ACHN (cell line): ENCODE measurements around the gene SLC39A13.

Experiments
- DNase-seq: peaks from one replicate; pipeline ENCODE4 v3.0.0-alpha.2; 2015
- in situ Hi-C: cut with HindIII; loops from 2 replicates; pipeline ENCODE4 v1.10.0; 2017; ENCODE audit warnings: low sequenced_read_pairs, low pct_ligation_motif_present, low pct_unique_long_range_greater_than_20kb

SLC39A13 gene

DNA sequence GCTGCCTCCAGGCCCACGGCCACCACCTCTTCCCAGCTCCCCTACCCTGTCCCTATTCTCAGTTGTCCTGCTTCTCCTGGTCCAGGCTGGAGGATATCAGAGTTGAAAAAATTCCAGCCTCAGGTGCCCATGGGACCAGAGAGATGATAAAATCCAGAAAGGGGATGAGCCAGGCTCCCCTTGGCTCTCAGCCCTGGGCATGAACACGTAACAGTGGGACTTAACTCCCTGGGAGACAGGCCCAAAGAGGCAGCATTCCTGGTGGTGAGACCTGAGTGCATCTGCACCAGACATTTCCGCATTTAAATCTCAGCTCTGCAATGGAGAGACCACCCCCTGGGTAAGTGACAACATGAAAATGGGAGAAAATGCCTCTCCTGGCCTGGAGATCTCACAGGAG lies 10.4 kb upstream of the SLC39A13 start:
- in situ Hi-C loops = no loop called here
- no peak for DNase-seq

DNA sequence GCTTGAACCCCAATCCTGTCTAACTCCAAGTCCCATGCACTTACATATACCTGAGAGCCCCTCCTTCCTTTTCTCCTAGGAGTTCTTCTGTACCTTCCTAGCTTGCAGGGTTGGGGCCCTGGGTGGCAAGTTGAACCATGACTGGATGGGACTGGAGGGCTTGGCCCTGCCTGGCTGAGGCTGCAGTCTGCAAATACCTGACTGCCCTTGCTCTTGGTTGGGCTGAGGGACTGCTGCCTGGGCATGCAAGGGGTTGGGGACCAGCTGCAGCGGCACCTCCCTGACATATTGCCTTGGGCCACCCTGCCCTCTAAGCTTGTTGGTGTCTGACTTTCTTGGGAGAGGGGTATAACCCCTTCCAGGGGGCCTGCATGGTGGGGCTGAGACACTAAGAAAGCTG lies 9.8 kb upstream of the SLC39A13 start:
- in situ Hi-C loops = no loop called here
- no peak for DNase-seq

DNA sequence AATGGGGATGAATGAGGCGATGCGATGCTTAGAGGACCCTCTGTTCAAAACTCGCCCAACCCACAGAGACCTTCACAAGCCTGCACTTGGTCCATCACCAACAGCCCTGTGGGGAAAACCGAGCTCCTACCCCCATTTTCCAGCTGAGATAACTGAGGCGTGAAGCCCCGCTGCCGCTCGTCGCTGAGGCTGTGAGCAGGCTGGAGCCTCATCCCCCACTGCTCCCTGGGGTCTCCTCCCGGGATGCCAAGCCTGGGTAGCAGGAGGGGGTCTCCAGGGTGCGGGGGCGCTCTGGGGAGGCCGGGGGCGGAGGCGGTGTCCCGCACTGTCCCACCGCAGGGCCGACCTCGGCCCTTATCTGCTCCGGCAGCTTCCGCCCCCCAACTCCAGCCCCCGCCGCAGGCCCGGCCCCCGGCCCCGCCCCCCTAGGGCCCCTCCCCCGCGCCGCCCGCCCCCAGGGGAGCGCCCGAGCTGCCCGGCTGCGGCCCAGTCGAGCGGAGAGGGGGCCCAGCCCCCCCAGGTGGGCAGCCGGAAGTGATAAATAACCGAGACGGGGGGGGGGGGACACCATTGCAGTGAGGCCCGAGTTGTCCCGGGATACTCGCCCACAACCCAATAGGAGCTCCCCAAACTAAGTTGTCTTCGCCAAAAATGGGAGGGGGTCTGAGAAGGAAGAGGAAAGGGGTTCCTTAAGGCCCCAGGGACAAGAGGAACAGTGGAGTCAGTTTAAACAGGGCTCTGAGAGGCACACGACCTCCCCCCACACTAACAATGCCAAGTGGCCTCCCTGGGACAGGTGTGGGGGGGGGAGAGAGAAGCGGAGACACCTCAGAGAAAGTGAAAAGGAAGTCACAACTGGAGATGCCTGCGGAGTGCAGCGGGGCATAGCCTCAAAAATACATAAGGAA lies 8.3 kb upstream of the SLC39A13 start:
- in situ Hi-C loops = no loop called here
- DNase-seq = no peak

DNA sequence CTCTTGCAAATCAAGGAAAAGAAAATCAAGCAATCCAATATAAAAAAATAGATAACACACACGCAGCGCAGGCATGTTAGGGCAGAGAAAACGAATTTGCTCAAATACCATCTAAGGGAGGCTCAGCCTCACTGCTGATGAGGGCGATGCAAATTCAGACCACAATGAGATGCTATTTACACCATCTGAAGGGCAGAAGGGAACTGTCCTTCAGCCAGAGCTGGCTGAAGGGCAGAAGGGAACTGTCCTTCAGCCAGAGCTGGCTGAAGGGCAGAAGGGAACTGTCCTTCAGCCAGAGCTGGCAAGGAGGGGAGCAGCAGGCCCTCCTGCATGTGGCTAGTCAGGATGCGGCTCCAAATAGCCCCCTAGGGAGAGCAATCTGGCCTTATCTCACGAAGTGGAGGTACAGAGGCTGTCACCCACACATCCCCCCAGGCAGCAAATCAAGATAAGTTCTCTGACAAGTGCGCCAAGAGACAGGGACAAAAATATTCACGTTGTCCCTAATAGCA lies 7.6 kb upstream of the SLC39A13 start:
- in situ Hi-C loops = no loop called here
- DNase-seq = no peak

- DNase-seq = no peak
Measured at GRCh38 chr11:47403135-47403534, 5.3 kb upstream of the SLC39A13 start.

GRCh38 chr11:47403571-47403970 lies 4.8 kb upstream of the SLC39A13 start:
- DNase-seq = no peak
- in situ Hi-C loops = no loop called here

More at GRCh38 chr11:47403135-47403534, 5.3 kb upstream of the SLC39A13 start:
- in situ Hi-C loops = no loop called here

DNA sequence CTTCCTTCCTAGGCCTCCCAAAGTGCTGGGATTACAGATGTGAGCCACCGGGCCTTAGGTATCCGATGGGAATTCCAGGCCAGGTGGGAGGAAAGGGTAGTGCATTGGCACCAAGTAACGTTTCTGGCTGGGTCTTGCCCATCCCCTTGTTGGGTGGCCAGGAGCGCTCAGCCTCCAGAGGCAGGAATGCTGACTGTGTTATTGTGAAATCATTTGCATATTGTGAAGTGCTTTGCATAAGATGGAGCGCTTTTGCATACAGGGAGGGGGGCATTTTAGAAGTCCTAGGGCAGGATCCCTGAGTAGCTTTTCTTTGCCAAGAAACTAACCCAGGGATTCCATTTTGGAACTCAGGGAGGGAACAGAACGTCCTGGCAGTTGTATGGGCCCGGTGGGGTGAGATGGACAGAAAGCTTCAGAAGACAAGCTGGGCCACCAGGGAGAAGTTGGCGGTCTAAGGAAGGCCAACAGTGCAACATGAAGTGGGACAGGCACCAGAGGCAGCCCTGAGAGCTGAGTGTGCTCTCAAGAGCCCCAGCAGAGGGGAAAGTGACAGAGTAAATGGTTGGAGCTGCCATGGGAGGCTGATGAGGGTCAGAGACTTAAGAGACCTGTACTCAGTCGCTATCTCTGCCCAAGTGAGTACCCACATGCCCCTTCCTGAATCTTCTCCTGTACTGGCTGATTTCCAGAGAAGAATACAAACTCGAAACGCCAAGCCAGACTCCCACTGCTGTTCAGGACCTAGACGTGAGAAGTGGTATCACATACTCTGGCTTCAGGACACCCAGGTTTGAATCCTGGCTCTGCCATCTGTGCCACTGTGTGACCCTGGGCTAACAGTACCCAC lies 1.3 kb upstream of the SLC39A13 start:
- no peak for DNase-seq
- in situ Hi-C loops = no loop called here

DNA sequence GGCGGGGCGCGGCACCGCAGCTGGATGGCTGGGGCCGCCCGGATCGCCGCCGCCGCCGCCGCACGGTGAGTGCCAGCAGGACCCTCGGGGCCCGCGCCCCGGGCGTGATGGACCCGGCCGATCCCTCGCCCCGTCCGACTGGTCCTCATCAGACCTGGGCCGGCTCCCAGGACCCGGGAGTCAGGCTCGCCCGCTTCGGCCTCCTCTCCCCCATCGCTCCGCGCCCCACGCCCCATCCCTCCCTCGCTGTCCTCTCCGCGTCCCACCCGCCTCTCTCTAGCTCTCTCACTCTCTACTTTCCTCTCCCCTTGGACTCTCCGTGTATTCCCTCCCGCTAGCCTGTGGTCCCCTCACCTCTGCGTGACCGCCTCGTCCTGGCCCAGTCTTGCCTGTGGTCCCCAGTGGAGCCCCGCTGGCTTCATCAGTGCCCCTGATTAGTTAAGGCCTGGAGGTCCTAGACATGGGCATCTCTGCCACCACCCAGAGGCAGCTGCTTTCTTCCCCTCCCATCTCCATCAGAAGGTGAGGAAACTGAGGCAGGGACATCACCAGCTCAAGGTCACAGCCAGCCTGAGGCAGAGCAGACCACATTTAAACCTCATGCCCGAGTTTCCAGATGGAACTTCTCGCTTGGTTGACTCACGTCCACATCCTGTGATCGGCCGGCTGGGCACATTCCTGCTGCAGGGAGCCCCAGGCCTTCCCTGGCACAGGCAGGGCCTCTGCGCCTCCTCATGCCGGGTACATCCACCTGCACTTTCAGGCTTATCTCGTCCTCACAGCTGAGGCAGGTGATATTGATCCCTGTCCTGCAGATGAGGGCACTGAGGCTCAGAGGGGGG lies 429 bp downstream of the SLC39A13 start:
- peak; percentile 85 for DNase-seq
- in situ Hi-C loops = no loop called here

GRCh38 chr11:47409440-47410369 lies 1.3 kb downstream of the SLC39A13 start:
- no peak for DNase-seq
- in situ Hi-C loops = no loop called here

GRCh38 chr11:47410370-47411264 lies 2.2 kb downstream of the SLC39A13 start:
- DNase-seq = no peak
- in situ Hi-C loops = no loop called here

- in situ Hi-C loops = no loop called here
- DNase-seq = peak; percentile 46
Measured at GRCh38 chr11:47411884-47412746, 3.7 kb downstream of the SLC39A13 start.

DNA sequence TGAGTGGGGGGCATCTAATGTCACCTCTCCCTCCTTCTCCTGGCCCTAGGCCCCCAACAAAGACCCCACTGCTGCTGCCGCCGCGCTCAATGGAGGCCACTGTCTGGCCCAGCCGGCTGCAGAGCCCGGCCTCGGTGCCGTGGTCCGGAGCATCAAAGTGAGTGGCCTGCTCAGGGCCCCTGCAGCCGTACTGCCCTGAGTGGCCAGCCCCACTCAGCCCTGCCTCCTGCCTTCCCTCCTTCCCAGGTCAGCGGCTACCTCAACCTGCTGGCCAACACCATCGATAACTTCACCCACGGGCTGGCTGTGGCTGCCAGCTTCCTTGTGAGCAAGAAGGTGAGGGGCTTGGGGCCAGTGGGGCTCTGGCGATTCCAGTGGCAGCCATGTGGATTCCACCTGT lies 5.0 kb downstream of the SLC39A13 start:
- in situ Hi-C loops = no loop called here
- DNase-seq = no peak

DNA sequence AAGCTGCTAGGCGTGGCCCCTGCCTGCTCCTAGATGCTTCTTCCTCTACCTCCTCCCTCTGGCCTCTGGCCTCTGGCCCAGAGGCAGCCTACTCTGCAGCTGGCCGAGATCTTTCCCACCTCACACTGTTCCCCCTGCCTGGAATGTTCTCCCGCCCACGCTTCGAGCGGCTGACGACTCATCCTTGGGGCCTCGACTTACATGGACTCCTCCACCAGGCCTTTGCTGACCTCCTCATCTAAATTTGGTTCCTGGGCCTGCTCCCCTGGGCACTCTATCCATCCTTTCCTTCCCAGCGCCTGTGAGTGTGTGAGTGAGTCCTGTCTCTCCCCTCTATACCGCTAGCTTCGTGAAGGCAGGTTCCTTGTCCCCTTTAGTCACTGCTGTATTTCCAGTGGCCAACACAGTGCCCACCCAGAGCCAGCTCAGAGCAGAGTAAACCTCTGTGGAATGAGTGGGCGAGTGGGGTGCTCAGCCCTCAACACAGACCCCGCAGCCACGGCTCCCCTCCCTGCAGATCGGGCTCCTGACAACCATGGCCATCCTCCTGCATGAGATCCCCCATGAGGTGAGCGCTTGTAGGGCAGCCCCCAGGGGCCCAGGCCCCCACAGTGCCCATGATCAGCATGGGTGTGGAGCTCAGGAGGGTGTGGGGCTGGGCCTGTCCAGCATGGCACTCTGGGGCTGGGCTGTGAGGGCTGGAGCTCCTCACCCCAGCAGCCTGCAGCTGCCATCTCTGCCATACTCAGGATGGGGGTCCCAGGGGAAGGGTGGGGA lies 5.7 kb downstream of the SLC39A13 start:
- in situ Hi-C loops = no loop called here
- no peak for DNase-seq

GRCh38 chr11:47414685-47415070 lies 6.3 kb downstream of the SLC39A13 start:
- DNase-seq = no peak
- in situ Hi-C loops = no loop called here
